ELR (cell line): ENCODE measurements around the gene PLEKHB2.
A peak's percentile ranks its signal among the peaks of the same experiment; 100 is the strongest.
"Not testable (repeated sequence)": the region's sequence is repeated elsewhere in the genome, so short reads cannot be mapped to it uniquely, and the experiment has no call there.

Experiments used
- DNase-seq: peaks from one replicate; pipeline ENCODE4 v3.0.0-alpha.2; 2015; ENCODE audit warnings: low read depth

PLEKHB2 gene

GRCh38 chr2:131093696-131094462 lies 11.3 kb upstream of the PLEKHB2 start:
- peak; percentile 75 for DNase-seq

GRCh38 chr2:131094463-131095281 lies 10.5 kb upstream of the PLEKHB2 start:
- peak; percentile 31 for DNase-seq

GRCh38 chr2:131103165-131103564 lies 2.0 kb upstream of the PLEKHB2 start:
- no peak for DNase-seq

- DNase-seq = peak; percentile 89
These were observed 515 bp upstream of the PLEKHB2 start for GRCh38 chr2:131104487-131105155.

- peak; percentile 81 for DNase-seq
These were observed 1.0 kb downstream of the PLEKHB2 start for GRCh38 chr2:131105950-131106801.

- DNase-seq = no peak
These were observed 7.4 kb downstream of the PLEKHB2 start for GRCh38 chr2:131112529-131112928.

GRCh38 chr2:131113566-131114227 lies 8.6 kb downstream of the PLEKHB2 start:
- DNase-seq = no peak

GRCh38 chr2:131114950-131115349 lies 9.8 kb downstream of the PLEKHB2 start:
- DNase-seq = not testable (repeated sequence)

- no peak for DNase-seq
These were observed 10.6 kb downstream of the PLEKHB2 start for GRCh38 chr2:131115752-131116151.

- DNase-seq = no peak
These were observed 15.7 kb downstream of the PLEKHB2 start for GRCh38 chr2:131120815-131121317.

- DNase-seq = no peak
These were observed 16.3 kb downstream of the PLEKHB2 start for GRCh38 chr2:131121464-131121863.

- DNase-seq = no peak
These were observed 17.4 kb downstream of the PLEKHB2 start for GRCh38 chr2:131122496-131122895.

GRCh38 chr2:131123192-131123591 lies 18.1 kb downstream of the PLEKHB2 start:
- DNase-seq = no peak

- DNase-seq = no peak
These were observed 20.1 kb downstream of the PLEKHB2 start for GRCh38 chr2:131125195-131125757.

- no peak for DNase-seq
These were observed 21.3 kb downstream of the PLEKHB2 start for GRCh38 chr2:131126436-131126835.

- DNase-seq = no peak
These were observed 21.9 kb downstream of the PLEKHB2 start for GRCh38 chr2:131127076-131127475.

- no peak for DNase-seq
These were observed 22.8 kb downstream of the PLEKHB2 start for GRCh38 chr2:131127981-131128380.

- no peak for DNase-seq
These were observed 25.1 kb downstream of the PLEKHB2 start for GRCh38 chr2:131130298-131130596.

GRCh38 chr2:131132729-131133128 lies 27.6 kb downstream of the PLEKHB2 start:
- DNase-seq = peak; percentile 19

- DNase-seq = no peak
These were observed 35.4 kb downstream of the PLEKHB2 start for GRCh38 chr2:131140581-131140980.

GRCh38 chr2:131142849-131143248 lies 37.7 kb downstream of the PLEKHB2 start:
- no peak for DNase-seq
